GM19455 (cell line): Measurements from ENCODE around the gene MYO5C.

ENCODE experiments used
- ATAC-seq: cut with Tn5 transposase; IDR thresholded peaks from one replicate; pipeline ENCODE4 v1.9.1; 2021; ENCODE audit not compliant: unreplicated experiment

MYO5C gene, protein sequence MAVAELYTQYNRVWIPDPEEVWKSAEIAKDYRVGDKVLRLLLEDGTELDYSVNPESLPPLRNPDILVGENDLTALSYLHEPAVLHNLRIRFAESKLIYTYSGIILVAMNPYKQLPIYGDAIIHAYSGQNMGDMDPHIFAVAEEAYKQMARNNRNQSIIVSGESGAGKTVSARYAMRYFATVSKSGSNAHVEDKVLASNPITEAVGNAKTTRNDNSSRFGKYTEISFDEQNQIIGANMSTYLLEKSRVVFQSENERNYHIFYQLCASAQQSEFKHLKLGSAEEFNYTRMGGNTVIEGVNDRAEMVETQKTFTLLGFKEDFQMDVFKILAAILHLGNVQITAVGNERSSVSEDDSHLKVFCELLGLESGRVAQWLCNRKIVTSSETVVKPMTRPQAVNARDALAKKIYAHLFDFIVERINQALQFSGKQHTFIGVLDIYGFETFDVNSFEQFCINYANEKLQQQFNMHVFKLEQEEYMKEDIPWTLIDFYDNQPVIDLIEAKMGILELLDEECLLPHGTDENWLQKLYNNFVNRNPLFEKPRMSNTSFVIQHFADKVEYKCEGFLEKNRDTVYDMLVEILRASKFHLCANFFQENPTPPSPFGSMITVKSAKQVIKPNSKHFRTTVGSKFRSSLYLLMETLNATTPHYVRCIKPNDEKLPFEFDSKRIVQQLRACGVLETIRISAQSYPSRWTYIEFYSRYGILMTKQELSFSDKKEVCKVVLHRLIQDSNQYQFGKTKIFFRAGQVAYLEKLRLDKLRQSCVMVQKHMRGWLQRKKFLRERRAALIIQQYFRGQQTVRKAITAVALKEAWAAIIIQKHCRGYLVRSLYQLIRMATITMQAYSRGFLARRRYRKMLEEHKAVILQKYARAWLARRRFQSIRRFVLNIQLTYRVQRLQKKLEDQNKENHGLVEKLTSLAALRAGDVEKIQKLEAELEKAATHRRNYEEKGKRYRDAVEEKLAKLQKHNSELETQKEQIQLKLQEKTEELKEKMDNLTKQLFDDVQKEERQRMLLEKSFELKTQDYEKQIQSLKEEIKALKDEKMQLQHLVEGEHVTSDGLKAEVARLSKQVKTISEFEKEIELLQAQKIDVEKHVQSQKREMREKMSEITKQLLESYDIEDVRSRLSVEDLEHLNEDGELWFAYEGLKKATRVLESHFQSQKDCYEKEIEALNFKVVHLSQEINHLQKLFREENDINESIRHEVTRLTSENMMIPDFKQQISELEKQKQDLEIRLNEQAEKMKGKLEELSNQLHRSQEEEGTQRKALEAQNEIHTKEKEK (N-terminal part only)

DNA sequence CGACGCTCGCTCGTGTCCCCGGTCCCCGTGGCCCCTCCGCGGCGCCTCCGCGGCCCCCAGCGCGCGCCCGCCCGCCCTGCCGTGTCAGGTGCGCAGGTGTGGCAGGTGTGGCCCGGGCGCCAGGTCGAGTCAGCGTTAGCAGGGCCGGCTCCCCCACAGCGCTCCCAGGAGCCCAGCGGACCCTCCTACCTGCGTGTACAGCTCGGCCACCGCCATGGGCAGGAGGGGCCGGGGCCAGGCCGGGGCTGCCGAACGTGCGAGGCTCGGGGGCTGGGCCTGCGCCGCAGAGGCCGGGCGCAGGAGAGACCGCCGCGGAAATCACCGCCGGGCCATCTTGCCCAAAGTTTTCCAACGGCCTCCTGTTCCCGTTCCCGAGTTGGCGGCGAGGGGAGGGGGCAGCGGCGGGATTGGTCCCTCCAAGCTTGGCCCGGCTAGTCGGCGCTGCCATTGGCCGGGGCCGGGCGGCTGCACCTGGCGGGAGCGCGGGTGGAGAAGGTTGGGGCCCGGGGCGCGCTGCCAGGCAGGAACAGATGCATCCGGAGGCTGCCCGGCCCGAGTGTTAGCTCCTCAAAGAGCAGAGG lies at the start of gene MYO5C:
TSS of gene MYO5C (minus strand) at position 384 of the 581 bp plus-strand sequence. CDS start at position 216, 168 bp downstream.
- no peak for ATAC-seq

DNA sequence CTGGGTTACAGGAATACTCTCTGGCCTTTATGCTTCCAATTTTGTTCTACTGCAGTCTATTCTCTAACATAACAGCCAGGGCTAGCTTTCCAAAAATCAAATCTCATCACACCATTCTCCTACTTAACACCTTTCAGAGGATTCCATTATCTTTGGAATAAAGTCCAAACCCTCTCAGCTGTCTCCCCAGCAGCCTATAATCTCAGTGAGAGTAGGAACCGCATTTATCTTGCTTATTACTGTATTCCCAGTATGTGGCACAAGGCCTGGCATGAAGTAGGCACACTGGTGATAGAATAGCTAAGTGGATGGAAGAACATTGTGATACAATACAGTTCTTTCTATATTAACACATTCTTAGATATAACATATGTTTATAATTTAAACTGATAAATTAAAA lies 49.0 kb upstream of the MYO5C start:
- no peak for ATAC-seq

DNA sequence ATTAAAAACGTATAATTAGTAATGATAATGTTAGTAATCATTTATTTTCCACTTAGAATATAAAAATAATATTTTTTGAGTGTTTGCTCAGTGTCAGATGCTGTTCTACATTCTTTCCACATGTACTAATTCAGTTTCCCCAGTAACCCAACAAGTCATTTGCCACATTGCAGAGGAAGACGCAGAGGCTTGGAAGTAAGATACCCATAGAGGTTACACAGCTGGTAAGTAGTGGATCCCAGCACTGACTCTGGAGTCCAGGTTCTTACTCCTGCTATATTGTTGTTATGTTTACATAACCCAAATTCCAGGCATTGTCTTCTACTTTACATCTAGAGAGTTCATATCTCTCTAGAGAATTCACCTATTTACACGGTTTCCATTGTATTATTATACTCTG lies 48.2 kb upstream of the MYO5C start:
- no peak for ATAC-seq

DNA sequence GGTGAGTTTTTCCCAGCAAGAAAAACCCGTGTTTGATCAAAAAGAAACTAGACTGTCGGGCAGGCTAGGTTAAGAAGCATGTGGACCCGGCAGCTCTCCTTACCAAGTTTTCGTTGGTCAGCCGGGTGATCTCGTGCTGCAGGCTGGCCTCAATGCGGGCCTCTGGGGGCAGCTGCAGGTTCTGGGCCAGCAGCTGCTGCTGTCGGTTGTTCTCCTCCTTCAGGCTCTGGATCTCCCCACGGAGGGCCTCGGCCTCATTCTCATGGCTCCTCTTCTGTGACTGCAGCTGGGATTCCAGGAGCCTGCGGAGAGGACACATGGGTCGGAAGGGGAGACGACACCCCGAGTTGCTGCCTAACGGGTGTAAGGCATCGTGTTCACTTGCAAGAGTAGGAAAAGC lies 44.5 kb upstream of the MYO5C start:
- no peak for ATAC-seq

DNA sequence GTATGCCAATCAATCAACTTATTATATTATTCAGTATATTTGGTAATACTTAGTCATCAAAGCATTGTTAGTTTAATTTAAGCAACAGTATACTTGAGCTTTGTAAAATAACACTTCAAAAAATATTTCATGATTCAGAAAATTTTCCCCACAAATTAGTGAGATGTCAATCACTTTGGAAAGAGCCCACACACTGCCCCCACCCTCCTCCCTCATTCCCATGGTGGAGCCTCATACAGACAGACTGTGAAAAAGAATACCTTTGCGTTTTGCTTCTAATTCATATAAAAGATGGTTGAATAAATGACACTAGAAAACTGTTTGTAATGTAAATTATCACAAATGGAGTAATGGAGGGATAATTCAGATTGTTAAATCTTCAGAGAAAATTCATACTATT lies 43.3 kb upstream of the MYO5C start:
- no peak for ATAC-seq

DNA sequence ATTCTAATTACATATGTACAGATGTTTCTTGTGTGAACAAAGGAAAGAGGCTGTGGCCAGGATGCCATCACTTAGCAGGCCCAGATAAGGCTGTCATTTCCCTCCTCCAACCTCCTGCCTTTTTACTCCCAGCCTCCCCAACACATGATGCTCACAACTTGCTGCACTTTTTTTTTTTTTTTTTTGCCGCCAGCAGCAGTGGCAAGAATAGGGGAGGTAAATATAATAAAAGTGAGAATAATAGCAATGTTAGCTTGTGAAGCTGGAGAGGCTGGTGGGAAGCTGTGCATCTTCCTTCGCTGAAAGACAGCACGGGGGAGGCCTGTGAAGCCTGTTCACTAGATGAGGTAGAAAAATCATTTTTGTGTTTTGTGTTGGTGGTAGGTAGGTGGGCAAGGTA lies 42.5 kb upstream of the MYO5C start:
- no peak for ATAC-seq

DNA sequence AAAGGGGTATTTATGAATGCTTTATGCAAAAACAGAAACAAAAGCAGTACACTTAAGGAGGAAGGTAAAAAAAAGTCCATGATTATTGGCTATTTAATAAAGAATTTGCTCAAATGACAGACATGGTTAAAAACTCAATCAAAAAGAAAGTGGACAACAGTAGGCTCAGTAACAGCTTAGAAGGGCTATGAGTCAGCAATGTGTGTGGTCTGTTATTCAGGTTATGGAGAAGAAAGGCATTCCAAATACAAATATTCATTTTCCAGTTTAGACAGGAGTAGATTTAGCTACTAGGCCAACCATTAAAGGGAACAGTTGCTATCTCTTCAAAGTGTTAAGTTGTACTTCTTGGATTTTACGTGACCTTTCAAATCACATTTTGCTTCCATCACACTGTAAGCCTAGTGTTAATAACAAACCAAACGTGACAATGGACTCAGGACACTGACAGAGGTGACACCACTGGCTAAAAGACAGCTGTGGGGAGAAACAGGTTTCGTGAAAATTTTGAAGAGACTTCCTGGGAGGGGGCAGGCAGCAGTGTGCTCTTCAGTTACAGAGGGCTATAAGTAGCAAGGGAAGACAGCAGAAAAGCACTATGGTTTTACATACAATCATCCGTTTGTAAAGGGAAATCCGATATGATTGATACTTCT lies 41.7 kb upstream of the MYO5C start:
- ATAC-seq, result no peak

DNA sequence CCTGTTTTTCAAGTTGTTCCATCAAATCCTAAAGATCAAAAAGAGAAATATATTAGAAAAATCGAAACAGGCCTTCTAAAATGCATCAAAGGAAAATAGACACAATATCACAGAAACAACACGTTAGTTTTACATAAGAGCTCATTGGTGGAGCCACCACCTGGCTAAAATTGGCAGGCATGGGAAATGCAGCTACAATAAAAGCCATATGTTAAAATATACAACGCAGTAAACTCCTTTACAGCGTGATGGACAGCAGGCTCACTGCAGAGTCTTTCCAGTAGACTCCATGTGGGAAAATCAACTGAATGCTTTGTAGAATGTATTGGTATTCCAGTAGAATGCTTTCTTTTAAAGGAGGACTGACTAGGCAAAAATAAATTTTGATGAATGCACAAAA lies 40.9 kb upstream of the MYO5C start:
- ATAC-seq, result no peak

DNA sequence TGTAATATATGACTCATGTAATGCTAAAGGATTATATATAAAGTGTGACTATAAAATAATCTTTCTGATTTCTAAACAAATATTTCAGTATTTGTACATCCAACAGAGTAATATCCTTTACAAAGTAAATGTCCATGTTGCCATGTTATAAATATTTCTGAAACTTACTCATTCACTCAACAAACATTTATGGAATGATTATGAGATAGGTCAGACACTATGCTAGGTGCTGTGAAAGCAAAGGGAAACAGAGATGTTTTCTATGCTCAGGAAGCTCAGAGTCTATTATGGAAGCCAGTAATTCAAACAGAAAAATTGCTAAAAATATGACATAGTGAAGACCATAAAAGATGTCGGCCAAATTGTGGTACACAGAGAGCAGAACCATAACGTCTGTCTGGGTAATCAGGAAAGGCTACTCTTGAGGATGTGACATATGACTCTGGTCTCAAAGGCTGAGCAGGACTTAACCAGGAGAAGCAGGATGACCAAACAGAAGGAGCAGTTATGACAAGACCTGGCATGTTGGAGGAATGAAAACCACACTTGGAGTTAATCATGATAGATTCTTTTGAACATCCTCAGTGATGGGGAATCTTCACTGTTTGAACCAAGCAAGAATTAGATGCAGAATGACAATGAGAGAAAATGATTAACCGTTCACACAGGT lies 39.0 kb upstream of the MYO5C start:
- no peak for ATAC-seq

DNA sequence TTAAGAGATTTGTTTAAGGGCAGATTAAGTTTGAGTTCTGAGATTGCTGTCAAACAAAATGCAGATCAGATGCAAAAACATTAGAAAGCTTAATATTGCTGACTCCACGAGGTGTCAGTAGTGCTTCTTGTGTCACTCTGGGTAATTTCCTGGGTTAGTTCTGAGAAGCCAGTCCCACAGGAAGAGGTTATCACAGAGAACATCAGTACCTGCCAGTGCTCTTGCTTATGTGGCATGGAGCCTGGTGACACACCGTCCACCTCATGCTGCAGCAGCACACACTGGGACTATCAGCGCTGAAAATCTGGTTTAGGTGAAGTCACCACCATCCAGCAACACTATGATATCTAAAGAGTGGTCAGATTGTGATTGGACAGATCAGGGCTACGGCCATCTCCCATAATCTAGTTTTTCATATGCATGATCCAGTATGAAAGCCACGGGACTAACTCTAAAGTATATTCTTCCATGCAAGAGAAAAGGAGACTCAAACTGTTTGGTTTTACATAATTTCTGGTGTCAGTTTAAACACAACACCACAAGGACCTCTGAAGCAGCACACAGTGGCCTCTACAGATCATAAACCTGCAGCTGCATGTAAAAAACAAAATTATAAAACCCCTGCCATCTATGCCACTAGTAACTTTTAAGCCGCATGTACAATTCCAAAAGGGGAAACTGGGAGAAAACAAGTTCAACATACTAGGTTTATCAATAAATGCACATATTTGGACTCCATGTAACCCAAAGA lies 36.1 kb upstream of the MYO5C start:
- ATAC-seq, result peak; percentile 84

DNA sequence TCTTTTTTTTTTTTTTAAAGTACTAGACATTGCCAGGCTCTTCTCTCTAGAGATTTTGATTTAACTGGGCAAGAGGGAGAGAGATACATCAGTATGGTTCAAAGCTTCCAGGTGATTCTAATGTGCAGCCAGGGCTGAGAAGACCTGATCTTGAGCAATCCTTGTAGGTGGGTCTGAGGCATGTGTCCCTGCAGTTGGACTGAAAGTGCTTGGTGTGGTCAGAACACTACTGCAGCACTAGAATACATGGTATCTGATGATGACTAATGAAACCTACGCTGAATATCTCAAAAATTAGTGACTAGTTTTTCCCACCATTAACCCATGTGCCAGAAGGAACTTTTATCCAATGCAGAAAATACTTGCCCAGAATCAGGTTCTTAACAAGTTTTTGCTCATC lies 34.4 kb upstream of the MYO5C start:
- no peak for ATAC-seq

DNA sequence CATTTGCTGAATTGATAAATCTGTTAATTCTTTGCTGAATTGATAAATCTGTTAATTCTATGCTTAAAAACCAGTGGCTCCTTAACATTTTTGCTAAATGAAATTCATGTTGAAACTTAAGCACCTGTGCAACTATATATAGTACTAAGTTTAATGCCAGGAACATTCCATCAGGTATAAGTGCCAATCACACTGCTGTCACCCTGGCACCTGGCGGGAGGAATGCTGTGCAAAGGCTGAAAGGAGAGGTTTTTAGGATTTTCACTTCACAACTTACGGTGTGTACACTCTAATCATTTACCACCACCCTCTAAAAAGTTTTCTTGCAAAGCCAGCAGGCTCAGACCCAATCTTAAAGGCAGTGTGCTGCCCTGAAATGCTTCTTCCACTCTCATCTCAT lies 33.5 kb upstream of the MYO5C start:
- ATAC-seq, result no peak

DNA sequence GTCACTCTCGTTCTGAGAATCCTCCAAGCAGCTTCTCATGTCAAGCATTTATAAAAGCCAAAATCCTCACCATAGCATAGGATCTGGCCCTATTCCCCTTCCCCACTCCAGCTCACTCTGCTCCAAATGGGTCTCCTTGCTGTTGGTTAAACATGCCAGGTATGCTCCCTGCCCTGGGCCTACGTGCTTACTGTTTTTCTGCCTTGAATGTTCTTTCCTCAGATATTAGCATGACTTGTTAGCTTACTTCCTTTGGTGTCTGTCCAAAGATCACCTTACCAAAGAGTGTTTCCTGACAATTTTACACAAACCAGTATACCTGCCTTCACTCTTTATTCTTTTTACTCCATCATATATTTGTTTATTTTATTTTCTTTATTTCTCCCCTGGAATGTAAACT lies 33.1 kb upstream of the MYO5C start:
- ATAC-seq, result no peak

DNA sequence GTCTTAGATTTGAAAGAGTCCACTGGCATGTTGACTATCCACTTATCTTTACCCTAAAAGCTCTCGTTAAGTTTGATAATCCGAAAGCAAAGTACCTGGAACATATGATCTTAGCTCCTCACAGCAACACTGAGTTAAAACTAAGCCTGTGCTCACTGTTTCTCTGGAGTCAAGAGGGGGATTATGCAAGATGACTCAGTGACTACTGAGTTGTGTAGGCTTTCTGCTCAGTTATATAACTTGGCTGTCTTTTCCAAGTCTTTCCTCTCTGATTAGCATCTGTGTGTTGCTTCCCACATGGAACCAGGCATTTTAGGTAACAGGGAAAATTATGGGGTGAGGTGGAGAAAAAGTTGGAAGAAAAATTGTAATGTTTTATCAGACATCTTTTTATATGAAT lies 31.2 kb upstream of the MYO5C start:
- no peak for ATAC-seq

DNA sequence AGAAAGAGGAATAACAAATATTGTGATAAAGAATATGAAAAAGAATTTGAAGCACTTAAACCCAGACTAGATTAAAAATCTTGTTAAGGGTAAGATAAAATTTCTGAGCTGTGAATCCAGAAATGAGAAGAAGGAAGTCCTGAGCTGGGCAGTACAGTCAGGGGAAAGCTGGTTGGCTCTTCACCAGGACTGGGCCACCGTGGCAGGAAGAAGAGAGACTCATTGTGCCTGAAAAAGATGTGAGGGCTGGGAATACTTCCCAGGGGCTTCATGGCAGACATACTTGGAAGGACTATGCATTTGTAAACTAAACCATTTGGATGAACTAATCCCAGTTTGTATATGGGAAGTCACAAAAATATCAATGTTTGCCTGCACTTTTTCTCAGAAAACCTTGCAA lies 28.5 kb upstream of the MYO5C start:
- no peak for ATAC-seq

DNA sequence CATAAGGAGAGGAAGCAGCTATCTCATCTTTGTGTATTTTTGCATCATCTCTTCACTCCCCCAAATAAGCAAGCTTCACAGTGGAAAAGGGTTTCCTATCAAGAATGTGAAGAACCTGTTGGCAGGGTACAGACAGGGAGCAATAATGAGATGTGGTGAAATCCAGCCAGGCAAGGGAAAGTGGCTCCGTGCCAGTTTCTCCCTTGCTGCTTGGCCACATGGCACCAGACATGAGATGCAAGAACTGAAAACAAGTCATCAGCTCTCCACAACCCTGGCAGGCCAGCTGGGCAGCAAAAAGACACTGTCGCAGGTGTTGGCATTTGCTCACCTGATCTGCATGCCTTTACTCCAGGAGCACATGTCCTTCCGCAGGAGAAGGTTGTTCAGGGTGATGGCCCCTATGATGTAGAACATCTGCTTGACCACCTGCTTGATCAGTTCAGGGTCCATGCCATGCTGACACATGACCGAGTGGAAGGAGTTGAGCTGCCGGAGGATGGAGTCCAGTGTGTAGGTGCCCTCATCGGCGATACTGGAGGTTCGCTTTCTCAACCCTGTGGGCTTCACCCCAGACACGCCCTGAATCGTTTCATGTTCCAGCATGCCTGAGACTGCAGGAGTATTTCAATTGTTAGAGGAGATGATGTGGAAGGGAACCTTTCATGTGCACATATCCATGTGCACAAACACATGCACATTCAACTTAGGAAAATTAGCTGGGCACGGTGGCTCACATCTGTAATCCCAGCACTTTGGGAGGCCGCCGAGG lies 23.3 kb upstream of the MYO5C start:
- no peak for ATAC-seq

DNA sequence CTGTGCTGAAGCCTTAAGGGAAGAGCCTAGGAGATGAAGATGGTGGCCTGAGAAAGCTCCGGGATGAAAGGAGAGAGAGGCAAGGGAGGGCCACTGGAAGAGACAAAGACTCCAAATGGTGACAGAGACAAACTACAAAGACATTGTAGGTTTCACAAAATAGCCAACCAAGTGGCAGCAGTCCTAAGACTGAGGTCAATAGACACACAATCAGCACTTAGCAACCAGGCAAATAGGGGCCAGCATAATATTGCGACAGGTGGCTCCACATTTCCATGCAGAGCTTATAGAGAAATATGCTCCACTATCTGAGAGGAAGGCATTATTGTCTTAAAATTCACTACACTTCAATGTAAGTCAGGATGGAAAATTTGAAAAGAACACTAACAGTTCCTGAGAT lies 22.1 kb upstream of the MYO5C start:
- no peak for ATAC-seq

DNA sequence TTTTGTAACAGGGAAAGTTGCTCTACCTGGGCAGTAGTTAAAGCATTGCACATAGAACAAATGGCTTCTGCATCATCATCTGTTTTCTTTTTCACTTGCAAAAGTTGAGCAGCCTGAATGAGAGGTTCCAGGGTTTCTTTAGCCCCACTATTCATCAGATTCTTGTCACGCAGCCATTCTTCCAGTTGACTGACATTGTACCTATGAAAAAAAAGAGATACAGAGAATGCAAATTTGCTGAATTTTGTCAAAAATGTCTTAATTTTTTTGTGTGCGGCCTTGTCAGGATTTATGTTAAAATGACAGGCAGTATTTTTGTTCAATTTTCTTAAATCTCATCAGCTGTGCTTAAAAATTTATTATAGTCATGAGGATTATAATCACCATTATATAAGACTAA lies 21.4 kb upstream of the MYO5C start:
- no peak for ATAC-seq

DNA sequence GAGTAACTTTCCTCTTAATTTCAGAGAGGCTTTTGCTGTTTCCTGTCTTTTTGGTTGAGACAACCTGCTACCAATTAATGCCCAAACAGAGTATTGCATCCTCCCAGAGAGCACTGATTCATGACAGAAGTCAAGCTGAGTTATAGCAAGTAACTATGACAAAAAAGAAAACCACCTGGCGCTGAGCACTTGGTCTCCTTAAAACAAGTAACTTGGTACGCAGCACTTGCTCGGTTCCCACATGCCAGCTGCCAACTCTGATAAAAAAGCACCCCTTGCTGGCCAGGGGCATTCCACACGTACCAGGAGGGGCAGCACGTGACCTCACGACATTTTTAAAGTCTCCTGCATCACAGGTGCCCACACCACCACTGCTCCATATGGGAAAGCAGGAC lies 13.5 kb upstream of the MYO5C start:
- peak; percentile 50 for ATAC-seq
